ENCODE data around the gene DUSP8. TPM values are rescaled to one million over a fixed set of nuclear protein-coding genes. Genes with fewer than 3 reads are reported as not detected.

Gene DUSP8
- total RNA-seq, 2 donors from 2014 or later, result 79.5 to 90.1 TPM

DNA sequence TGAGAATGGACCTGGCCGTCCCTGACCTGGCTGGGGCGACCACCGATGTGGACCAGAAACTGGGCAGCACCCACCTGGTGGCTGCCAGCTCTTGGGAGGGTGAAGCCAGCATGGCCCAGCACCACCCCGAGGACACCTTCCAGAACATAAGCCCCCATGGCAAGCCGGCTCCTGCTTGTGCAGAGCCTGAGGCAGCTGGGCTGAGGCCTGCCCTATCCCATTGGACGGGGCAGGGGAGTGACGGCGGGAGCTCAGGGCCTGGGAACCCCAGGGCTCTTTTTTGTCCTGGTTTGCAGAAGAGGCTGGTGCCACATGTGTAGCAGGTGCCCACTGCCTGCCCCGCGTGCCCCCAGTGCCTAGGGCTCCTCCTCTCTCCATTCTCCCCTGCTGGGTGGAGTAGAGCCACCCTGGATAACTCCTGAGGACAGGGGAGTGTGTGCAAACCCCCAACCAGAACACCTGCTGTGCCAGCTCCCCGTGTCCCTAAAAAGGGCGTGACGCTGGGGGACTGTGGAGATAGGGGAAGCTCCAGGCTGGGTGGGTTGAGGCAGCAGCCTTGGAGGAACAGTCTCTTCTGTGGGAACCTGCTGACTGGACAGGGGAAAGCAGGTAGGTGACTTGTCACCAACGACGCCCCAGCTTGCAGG, 11.9 kb downstream of the DUSP8 start:
- ATAC-seq, result no peak
- Mint-ChIP-seq H3K4me1 (peaks cover 2% of the 10 kb centered on the region), H3K27ac (no peak overlapping the region), H3K36me3 (ENCODE audit: low read depth) (peaks cover 2% of the 10 kb centered on the region), H3K4me3 (no peak overlapping the region), H3K27me3 (no peaks in the 10 kb centered on the region)
- DNase-seq, result no peak
- H3K9me3 ChIP-seq (ENCODE audit: control insufficient read depth, low read length, poor library complexity, severe bottlenecking), result no peaks in the 10 kb centered on the region

DNA sequence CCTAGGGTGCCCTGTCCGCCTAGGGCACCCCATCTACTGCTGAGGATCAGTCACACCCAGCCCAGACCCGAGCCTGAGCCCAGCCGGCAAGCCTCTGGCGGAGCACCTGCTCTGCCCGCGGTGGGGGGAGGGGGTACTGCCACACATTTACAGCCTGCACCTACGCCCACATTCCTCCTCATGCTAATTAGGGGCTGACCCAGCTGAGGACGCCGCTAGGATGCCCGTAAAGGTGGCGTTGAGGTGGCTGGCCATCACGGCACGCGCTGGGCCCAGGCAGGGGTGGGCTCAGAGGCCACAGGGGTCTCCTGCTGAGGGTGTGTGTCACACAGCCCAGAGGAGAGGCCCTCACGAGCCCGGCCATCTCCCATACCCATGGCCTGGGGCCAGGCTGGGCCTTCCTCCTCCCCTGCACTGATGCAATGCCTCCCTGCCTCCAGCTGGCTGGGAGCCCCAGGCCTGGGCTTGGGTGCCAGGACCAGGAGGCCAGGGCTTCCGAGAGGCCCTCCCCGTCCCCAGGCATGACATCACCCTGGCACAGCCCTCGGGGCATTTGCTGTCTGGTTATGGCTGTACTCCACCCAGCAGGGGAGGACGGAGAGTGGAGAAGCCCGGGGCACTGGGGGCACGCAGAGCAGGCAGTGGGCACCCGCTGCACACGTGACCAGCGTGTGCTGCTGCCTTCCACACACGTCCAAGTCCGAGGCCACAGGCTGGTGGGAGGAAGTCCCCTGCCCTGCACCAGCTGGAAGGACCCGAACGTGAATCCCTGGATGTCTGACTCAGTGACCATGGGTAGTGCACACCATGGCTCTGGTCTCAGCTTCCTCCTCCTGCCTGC, 12.7 kb downstream of the DUSP8 start:
- peak; percentile 13 for ATAC-seq

DNA sequence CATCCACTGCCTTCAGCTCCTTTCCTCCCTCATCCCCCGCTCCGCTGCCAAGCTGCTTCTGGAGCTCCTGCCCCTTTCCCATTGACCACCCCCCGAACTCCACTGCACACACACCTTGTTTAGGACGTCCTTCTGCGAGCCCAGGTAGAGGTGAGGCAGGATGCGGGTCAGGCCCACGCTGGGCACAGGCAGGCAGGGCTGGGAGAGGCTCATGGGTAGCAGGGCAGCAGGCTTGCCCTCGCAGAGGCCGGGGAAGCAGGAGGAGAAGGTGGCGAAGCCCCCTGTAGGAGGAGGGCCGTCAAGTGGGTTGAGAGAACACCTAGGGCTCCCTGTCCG, 13.3 kb downstream of the DUSP8 start:
- H3K36me3 Mint-ChIP-seq (ENCODE audit: low read depth), result peaks cover 2% of the 10 kb centered on the region
- DNase-seq (no peak), ATAC-seq (no peak)
- H3K27me3 Mint-ChIP-seq, result peaks cover 2% of the 10 kb centered on the region
- no peak overlapping the region for H3K27ac Mint-ChIP-seq
- H3K4me3 Mint-ChIP-seq, result no peak overlapping the region
- H3K9me3 ChIP-seq (ENCODE audit: control insufficient read depth, low read length, poor library complexity, severe bottlenecking), result no peaks in the 10 kb centered on the region
- peaks cover 2% of the 10 kb centered on the region for H3K4me1 Mint-ChIP-seq

More for the DNA sequence above, 12.7 kb downstream of the DUSP8 start:
- peaks cover 2% of the 10 kb centered on the region for H3K4me1 Mint-ChIP-seq
- no peak for DNase-seq
- H3K27ac Mint-ChIP-seq, result no peak overlapping the region
- H3K27me3 Mint-ChIP-seq, result no peaks in the 10 kb centered on the region
- peaks cover 2% of the 10 kb centered on the region for H3K36me3 Mint-ChIP-seq (ENCODE audit: low read depth)
- peak overlapping the region; percentile 39 for H3K4me3 Mint-ChIP-seq
- no peaks in the 10 kb centered on the region for H3K9me3 ChIP-seq (ENCODE audit: control insufficient read depth, low read length, poor library complexity, severe bottlenecking)

DNA sequence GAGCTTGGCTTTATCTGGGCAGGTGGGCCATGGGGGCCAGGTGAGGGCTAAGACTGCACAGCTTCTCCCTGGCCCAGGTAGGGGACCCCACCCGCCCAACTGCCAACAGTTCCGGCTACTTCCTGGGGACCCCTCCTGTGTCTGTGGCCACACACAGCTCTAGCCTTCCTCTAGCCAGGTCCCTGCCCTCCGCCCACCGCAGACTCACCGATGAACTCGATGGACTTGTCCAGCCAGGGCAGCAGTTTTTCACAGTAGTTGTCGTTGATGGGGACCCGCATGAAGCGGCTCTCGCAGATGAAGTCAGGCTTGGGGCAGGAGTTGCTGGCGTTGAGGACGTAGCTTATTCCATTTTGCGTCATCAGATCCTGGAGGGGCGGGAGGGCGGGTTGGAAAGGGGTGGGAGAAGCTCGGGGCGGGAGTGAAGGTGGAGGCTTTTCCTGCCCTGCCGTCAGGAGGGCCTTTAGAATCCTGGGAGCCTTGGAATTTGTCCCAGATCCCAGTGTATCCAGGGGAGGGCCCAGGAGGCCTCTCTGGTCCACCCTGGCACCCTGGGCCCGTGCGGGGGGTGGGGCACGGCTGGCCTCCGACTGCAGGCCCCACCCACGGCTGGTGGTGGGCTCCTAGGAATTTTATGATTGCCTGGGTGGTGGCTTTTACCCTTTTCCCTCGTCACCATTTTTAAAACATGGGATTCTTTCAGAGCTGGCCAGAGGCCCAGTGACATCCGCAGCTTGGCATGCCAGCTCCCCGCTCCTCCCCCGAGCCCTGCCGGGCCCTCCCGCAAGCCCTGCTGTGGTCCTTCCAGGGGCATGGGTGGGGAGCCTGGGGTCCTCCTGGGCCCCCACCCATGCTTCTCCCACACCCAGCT, 13.9 kb downstream of the DUSP8 start:
- H3K27me3 Mint-ChIP-seq, result peaks cover 5% of the 10 kb centered on the region
- DNase-seq, result no peak
- no peak for ATAC-seq
- H3K4me3 Mint-ChIP-seq, result peak overlapping the region; percentile 61
- H3K36me3 Mint-ChIP-seq (ENCODE audit: low read depth), result peaks cover 2% of the 10 kb centered on the region
- H3K27ac Mint-ChIP-seq, result no peak overlapping the region
- no peaks in the 10 kb centered on the region for H3K9me3 ChIP-seq (ENCODE audit: control insufficient read depth, low read length, poor library complexity, severe bottlenecking)
- H3K4me1 Mint-ChIP-seq, result peaks cover 2% of the 10 kb centered on the region

DNA sequence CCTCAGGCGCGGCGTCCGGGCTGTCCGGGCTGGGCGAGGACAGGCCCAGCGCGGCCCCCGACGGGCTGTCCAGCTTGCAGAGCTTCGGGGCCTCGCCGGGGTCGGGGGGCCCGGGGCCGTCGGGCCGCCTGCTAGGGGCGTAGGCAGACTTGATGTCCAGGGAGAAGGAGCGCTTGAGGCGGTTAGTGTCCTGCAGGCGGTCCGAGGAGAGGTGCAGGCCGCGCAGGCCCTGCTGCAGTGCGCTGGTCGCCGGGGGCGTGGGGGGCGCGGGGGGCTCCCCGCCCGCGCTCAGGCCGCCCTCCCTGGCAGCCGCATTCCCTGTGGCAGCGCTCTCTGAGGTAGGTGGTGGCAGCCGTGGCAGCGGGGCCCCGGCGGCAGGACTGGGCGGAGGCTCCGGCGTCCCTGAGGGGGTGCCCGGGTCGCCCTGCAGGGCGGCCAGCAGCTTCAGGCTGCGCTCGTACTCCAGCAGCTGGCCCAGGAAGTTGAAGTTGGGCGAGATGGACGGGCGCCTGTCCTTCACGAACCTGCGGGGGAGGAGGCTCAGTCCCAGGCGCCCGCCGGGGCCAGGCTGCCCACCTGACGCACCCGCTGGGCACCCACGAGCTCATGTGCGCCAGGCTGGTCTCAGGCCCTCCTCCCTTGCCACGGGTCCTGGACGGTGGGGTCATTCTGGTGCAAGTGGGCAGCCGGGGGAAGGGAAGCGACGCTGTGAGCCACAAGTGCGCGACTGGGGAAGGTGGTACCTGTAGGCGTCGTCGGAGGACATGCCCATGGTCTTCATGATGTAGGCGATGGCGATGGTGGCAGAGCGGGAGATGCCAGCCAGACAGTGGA, 14.8 kb downstream of the DUSP8 start:
- DNase-seq, result no peak
- H3K4me3 Mint-ChIP-seq, result peak overlapping the region; percentile 61
- H3K27ac Mint-ChIP-seq, result no peak overlapping the region
- peaks cover 2% of the 10 kb centered on the region for H3K4me1 Mint-ChIP-seq
- H3K36me3 Mint-ChIP-seq (ENCODE audit: low read depth), result peaks cover 2% of the 10 kb centered on the region
- no peaks in the 10 kb centered on the region for H3K9me3 ChIP-seq (ENCODE audit: control insufficient read depth, low read length, poor library complexity, severe bottlenecking)
- ATAC-seq, result no peak
- H3K27me3 Mint-ChIP-seq, result peaks cover 5% of the 10 kb centered on the region

DNA sequence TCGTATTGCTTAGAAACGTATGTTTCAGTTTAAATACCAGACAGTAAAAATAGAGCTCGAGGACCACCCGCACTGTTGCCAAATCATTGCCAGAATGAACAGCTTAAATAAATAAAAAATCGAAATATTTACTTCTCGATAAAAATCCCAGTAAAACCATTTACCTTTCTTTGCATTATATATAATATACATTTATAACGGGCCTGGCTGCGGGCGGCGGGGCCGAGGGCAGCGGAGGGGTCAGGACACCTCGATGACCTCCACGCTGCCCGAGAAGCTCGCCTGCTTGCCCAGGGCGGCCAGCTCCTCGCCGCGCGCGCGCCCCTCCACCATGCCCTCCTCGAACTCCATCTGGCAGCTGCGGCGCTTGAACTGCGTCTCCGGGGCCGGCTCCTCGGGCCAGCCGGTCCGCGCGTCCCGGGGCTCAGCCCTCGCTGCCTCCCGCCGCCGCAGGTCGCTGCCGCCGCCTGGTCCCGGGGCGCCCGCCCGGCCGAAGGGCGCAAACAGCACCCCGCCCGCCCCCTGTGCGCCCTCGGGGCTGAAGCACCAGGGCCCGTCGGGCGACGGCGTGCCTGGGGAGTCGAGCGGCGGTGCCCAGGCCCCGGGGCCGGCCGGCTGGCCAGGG, 15.7 kb downstream of the DUSP8 start:
- Mint-ChIP-seq H3K4me3 (no peak overlapping the region), H3K27me3 (peaks cover 5% of the 10 kb centered on the region), H3K4me1 (peaks cover 2% of the 10 kb centered on the region), H3K27ac (no peak overlapping the region), H3K36me3 (ENCODE audit: low read depth) (no peaks in the 10 kb centered on the region)
- no peaks in the 10 kb centered on the region for H3K9me3 ChIP-seq (ENCODE audit: control insufficient read depth, low read length, poor library complexity, severe bottlenecking)
- no peak for DNase-seq
- ATAC-seq, result no peak

DNA sequence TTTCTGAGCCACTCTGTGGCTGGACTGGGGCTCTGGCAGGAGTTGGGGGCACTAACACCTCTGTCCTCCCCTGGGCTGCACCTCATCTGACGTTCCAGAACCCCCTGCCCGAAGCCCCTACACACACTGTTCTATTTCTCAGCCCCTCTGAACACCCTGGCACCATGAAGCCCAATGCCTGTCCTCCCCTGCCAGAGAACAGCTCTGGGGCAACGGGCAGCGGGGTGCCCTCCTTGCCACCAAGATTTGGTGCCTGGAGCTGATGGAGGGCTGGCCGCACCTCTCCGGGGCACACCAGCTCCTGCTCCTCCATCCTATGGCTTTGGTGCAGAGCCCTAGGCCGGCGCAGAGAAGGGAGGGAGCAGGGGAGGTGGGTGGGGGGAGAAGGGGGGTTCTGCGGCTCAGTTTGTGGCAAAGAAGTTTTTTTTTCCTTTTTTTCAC, 16.3 kb downstream of the DUSP8 start:
- no peaks in the 10 kb centered on the region for H3K36me3 Mint-ChIP-seq (ENCODE audit: low read depth)
- H3K9me3 ChIP-seq (ENCODE audit: control insufficient read depth, low read length, poor library complexity, severe bottlenecking), result no peaks in the 10 kb centered on the region
- peak; percentile 1 for ATAC-seq
- no peak for DNase-seq
- peaks cover 5% of the 10 kb centered on the region for H3K27me3 Mint-ChIP-seq
- peak overlapping the region; percentile 57 for H3K4me3 Mint-ChIP-seq
- H3K27ac Mint-ChIP-seq, result no peak overlapping the region
- peaks cover 2% of the 10 kb centered on the region for H3K4me1 Mint-ChIP-seq

DNA sequence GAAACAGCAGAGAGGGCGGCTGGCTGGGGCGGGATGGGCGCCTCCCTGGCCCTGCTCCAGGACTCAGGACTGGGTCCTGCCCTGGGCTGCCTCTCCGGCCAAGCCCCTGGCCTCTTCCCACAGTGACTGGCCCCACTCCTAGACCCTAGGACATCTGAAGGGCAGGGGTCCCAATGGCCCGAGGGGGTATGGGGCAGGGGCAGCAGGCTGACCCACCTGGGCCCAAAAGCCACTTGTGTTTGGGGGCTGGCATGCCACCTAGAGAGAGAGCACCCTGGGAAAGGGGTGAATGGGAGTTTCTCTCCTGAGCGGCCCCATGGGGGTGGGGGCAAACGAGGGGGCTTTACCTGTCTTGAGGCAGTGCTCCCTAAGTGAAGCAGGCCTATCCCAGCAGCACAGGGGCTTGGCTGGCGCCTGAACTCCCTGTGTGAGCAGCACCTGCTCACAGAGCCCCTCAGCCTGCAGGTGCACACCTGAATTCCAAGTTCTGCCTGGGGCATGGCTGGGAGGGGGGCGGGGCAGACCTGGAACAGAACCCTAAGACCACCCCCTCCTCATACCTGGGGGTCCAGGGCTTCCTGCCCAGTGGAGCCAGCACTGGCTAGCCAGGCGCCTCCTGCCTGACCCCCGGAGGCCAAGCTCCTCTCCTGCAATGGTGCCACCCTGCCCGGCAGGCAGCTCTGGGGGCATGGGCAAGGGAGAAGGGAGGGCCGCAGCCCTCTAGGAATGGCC, 16.9 kb downstream of the DUSP8 start:
- H3K27ac Mint-ChIP-seq, result peak overlapping the region; percentile 92
- H3K4me1 Mint-ChIP-seq, result peaks cover 2% of the 10 kb centered on the region
- ATAC-seq (peak; percentile 23), DNase-seq (peak in 1 of 3 donors; percentile 7)
- H3K27me3 Mint-ChIP-seq, result peaks cover 5% of the 10 kb centered on the region
- no peaks in the 10 kb centered on the region for H3K9me3 ChIP-seq (ENCODE audit: control insufficient read depth, low read length, poor library complexity, severe bottlenecking)
- no peak overlapping the region for H3K4me3 Mint-ChIP-seq
- no peaks in the 10 kb centered on the region for H3K36me3 Mint-ChIP-seq (ENCODE audit: low read depth)

DNA sequence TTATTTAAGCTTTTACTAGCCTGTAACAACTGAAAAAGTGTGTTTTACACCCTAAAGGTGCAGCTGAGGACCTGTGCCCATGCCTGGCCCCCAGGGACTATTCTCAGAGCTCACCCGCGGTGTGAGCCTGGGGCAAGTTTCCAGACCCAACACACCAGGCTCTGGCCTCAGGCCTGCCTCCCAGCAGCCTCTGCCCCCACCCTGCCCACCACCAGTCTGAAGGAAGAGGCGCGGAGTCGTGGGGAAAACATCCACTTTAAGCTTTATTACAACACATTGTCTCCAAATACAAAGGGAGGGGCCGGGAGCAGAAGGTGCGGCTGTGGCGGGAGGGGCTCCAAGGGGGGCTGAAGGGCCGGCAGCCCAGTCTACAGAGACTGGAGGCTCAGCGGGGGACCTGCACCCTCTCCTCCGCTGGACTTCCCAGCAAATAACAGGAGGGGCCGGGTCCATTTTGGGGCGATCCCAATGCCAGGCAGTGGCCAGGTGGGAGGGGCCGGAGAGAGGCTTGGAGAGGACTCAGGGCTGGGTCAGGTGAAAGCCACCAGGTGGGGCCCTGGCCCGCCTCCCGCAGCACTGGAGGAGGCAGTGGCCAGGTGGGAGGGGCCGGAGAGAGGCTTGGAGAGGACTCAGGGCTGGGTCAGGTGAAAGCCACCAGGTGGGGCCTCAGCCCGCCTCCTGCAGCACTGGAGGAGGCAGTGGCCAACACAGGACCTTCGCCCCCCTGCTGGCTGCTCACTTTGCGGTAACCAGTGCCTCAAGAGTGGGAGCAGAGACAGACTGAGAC, 18.1 kb downstream of the DUSP8 start:
- ATAC-seq (peak; percentile 7), DNase-seq (no peak)
- Mint-ChIP-seq H3K27me3 (peaks cover 17% of the 10 kb centered on the region), H3K4me1 (peaks cover 4% of the 10 kb centered on the region), H3K27ac (peak overlapping the region; percentile 92), H3K36me3 (ENCODE audit: low read depth) (no peaks in the 10 kb centered on the region), H3K4me3 (peak overlapping the region; percentile 39)
- no peaks in the 10 kb centered on the region for H3K9me3 ChIP-seq (ENCODE audit: control insufficient read depth, low read length, poor library complexity, severe bottlenecking)

DNA sequence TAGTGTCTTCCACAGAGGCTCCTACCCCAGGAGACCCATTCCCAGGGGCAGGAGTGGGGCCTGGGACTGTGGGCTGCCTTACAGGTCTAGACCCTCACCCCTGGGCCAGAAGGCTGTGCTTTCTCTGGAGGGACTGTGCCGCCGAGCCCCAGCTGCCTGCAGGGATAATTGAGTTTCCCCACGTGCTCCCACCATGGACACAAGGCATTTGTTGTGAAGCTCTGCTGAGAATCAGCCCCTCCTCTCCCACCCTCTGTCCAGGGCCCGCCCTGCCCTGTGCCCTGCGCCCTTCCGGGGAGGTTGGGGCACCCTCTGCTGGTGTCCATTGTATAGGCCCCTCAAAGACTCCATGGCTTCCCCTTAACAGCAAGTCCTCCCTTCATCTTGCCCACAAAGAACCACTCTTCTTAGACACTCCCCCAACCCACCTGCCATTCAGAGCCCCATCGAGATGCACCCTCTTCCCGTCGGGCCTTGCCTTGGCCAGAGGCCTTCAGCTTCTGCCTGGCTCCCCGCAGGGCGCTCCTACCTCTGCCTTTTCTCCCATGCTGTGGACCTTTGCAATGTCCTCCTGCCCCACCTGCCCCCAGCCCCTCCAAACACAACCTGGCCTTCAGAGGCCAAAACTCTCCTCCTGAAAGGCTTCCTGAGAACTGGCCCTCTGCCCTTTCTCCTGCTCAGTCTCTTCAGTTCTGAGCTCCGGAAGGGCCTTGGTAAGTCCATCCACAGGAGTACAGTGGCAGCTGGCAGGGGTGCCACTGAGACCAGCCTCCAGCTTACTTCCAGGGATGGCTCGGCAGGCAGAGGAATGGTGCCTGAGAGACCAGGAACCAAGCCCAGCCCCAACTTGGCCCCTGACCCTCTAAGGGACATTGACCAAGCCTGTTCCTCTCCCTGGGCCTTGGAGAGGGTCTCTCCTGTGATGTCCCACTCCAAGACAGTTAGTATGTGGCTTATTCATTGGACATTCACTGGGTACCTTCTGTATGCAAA, 22.4 kb downstream of the DUSP8 start:
- Mint-ChIP-seq H3K4me3 (no peak overlapping the region), H3K4me1 (peaks cover 2% of the 10 kb centered on the region), H3K27me3 (peaks cover 27% of the 10 kb centered on the region), H3K36me3 (ENCODE audit: low read depth) (no peaks in the 10 kb centered on the region), H3K27ac (no peak overlapping the region)
- no peaks in the 10 kb centered on the region for H3K9me3 ChIP-seq (ENCODE audit: control insufficient read depth, low read length, poor library complexity, severe bottlenecking)
- DNase-seq (no peak), ATAC-seq (no peak)
